Mononuclear cell (primary cell): ENCODE data around the gene ZBTB7B. TPM values are rescaled to one million over a fixed set of nuclear protein-coding genes. Genes with fewer than 3 reads are reported as not detected.
A peak's percentile ranks its signal among the peaks of the same experiment; 100 is the strongest.

Experiments used
- H3K27me3 ChIP-seq: 2 replicates; pipeline ENCODE4 v1.6.0; 2011; ENCODE audit warnings: low read length, control low read depth; ENCODE audit not compliant: insufficient read depth
- H3K4me1 ChIP-seq: 2 replicates; pipeline ENCODE4 v1.5.1; 2011; ENCODE audit warnings: mild to moderate bottlenecking, low read length, control low read depth; ENCODE audit not compliant: insufficient read depth
- H3K4me3 ChIP-seq: 2 replicates; pipeline ENCODE4 v1.5.1; 2011; ENCODE audit warnings: mild to moderate bottlenecking, low read length, moderate library complexity
- H3K9me3 ChIP-seq: 2 replicates; pipeline ENCODE4 v1.5.1; 2011; ENCODE audit warnings: low read depth, mild to moderate bottlenecking, control low read depth, low read length
- total RNA-seq: library from RNA; depleted of rRNA; stranded (reverse); fragments of >200 nt; gene quantifications from one replicate; pipeline ENCODE4 v1.2.3, GENCODE V29; 2012

ZBTB7B gene
- total RNA-seq, 1 donor: 39.6 TPM

DNA sequence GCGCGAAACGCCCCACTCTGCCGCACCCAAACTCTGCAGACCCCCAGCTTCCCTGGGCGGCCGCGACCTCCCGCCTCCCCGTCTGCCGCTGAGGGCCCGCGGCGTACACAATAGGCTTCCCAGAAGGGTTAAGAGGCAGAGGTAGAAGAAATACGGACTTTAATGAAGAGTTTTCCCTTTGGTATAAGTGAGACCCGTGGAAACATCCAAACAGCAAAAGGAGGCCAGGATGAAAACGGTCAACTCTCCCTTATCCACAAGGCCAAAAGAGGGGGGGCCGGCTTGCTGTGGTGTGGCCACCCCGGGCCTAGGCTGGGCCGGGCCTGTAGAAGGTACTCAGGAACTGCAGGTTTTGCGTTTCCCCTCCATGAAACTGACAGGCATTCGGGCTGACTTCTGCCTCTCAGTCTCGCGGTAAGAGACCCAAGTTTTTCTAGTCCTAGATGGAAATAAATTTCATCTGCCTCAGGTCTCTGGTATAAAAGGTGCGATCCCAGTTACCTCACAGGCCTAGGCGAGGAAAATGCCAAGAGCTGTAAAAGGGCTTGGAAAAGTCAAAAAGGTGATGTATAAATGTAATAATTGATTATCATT is 40.3 kb upstream of the ZBTB7B start:
- peaks cover 42% of the 10 kb centered on the region for H3K4me1 ChIP-seq
- peak overlapping the region; percentile 78 for H3K4me3 ChIP-seq
- H3K27me3 ChIP-seq: no peaks in the 10 kb centered on the region
- no peaks in the 10 kb centered on the region for H3K9me3 ChIP-seq

DNA sequence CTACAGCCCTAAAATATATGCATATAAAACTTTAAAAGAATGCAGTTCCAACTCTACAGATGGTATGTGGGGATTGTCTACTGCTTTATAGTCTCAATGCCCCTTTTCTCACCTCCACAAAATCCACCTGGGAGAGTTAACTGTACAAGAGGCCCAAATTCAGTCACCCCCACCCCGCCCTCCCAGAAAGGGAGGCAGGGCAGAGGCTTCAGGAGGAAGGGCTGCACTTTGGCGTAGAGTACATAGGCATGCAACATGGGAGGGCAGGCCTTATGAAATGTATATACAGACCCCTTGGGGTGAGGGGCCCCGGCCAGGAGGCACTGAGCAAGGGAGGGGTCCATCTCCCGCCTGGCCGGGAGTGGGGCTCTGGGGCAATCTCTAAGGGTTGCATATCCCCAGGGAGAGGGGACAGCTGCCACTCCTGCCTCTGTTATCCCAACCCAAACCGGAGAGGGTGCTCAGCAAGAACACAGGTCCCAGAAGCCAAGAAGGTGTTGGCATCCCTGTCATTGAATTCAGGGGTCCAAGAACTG is 39.7 kb upstream of the ZBTB7B start:
- Histone ChIP-seq H3K27me3 (no peaks in the 10 kb centered on the region), H3K9me3 (no peaks in the 10 kb centered on the region), H3K4me1 (peaks cover 40% of the 10 kb centered on the region), H3K4me3 (no peak overlapping the region)

DNA sequence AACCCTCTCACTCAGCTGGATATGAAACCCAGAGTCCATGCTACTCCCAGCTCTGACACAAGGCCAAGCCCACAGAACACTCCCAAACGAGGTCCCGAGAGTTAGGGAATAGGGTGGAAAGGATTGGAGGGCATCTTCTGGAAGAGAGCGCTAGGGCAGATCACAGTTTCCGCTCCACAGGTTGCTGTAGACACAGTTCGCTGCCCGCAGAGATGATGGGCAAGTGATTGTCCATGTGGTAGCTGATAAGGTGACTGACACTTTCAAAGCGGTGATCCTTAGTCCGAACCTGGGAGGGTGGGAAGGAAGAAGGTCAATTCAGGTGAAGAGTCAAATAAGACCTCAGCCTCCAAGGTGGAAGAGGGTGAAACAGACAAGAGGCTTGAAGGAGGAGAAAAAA is 39.0 kb upstream of the ZBTB7B start:
- Histone ChIP-seq H3K9me3 (no peaks in the 10 kb centered on the region), H3K27me3 (no peaks in the 10 kb centered on the region), H3K4me3 (no peak overlapping the region), H3K4me1 (peaks cover 38% of the 10 kb centered on the region)

DNA sequence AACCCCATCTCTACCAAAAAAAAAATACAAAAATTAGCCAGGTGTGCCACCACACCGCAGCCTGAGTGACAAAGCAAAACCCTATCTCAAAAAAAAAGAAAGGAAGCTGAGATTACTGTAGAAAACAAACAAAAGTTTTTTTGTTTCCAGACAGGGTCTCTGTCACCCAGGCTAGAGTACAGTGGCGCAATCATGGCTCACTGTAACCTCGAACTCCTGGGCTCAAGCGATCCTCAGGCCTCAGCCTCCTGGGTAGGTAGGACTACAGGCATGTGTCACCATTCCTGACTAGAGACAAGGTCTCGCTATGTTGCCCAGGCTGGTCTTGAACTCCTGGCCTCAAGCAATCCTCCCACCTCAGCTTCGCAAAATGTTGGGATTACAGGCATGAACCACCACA is 38.2 kb upstream of the ZBTB7B start:
- H3K4me3 ChIP-seq: no peak overlapping the region
- H3K9me3 ChIP-seq: no peaks in the 10 kb centered on the region
- H3K4me1 ChIP-seq: peaks cover 38% of the 10 kb centered on the region
- no peaks in the 10 kb centered on the region for H3K27me3 ChIP-seq

DNA sequence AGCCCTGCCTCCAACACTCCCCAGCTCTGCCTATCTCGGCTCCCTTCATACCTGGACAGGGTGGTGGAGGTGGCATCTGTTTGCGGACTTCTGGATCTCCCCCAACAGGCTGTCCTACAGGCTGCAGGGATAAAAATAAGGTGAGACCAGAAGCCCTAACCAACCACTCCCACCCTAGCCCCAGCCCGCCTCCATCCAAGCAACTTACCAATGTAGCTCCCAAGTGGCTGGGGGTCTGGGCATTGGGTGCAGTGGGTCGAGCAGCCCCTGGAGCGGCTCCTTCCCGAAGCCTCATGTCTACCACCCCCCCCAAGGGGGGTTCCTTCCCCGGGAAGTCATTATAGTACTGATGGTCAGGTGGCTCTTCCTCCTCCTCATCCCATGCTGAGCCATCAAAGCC is 36.5 kb upstream of the ZBTB7B start:
- Histone ChIP-seq H3K27me3 (no peaks in the 10 kb centered on the region), H3K4me3 (no peak overlapping the region), H3K4me1 (peaks cover 35% of the 10 kb centered on the region), H3K9me3 (no peaks in the 10 kb centered on the region)

DNA sequence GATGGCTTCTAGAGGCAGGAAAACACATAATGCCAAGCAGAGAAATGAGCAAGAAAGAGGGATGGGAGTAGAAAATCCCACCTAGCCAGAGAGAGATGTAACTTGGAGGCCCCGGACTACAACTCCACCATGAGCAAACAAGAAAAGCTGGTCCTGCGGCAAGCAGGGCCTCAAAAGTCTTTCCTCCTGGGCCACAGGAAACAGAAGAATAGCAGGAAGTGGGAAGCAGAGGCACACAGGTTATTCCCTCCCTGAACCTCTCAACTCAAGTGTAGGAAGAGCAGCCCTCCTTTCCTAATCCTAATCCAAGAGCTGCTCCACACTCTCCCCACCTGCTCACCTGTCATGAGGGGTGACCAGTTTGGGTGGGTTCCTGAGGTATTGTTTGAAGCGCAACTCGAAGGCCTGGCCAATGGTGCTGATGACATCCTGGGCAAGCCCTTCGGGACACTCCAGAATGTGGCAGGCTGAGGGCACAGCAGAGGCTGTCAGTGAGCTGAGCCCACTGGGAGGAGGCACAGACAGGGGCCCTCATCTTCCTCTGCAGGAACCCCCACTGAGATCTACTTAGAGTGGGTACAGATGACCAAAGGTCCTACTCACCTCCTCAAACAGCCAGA is 35.2 kb upstream of the ZBTB7B start:
- no peaks in the 10 kb centered on the region for H3K27me3 ChIP-seq
- no peak overlapping the region for H3K4me3 ChIP-seq
- no peaks in the 10 kb centered on the region for H3K9me3 ChIP-seq
- peaks cover 42% of the 10 kb centered on the region for H3K4me1 ChIP-seq

DNA sequence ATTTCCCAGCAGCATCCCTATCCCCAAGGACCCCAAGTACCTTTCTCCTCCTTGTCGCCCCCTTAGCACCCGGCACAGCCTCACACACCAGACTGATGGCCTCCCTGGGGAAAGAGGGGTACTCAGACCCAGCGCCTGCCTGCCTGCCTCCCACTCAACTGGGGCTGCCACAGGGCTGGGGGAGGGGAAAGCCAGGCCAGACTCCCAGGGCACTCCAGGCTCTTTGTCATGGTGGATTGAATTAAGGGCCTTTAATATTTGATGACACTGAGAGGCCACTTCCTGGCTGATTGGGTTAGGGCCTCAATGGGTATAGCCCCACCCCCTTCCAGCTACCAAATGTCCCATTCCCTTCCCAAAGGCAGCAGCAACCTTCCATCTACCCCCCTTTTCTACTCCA is 33.9 kb upstream of the ZBTB7B start:
- Histone ChIP-seq H3K4me1 (peaks cover 41% of the 10 kb centered on the region), H3K27me3 (no peaks in the 10 kb centered on the region), H3K9me3 (no peaks in the 10 kb centered on the region), H3K4me3 (no peak overlapping the region)

DNA sequence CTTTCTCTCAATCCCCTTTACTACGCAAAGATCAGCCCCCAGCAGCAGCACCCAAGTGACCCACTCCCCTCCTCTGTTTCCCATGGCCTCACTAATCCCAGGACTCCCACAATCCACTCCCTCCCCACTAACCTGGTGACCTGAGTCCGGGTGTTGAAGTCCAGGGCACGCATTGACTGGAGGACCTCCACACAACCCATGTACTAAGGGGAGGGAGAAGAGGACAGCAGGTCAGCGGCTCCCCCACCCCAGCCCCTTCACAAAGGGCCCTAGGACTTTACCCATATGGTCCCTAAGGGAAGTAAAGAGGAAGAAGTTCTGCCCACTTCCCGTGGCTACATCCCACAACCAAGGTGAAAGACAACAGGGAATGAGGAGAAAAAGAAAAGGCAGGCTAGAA is 33.4 kb upstream of the ZBTB7B start:
- Histone ChIP-seq H3K4me3 (no peak overlapping the region), H3K4me1 (peaks cover 39% of the 10 kb centered on the region), H3K27me3 (no peaks in the 10 kb centered on the region), H3K9me3 (no peaks in the 10 kb centered on the region)

DNA sequence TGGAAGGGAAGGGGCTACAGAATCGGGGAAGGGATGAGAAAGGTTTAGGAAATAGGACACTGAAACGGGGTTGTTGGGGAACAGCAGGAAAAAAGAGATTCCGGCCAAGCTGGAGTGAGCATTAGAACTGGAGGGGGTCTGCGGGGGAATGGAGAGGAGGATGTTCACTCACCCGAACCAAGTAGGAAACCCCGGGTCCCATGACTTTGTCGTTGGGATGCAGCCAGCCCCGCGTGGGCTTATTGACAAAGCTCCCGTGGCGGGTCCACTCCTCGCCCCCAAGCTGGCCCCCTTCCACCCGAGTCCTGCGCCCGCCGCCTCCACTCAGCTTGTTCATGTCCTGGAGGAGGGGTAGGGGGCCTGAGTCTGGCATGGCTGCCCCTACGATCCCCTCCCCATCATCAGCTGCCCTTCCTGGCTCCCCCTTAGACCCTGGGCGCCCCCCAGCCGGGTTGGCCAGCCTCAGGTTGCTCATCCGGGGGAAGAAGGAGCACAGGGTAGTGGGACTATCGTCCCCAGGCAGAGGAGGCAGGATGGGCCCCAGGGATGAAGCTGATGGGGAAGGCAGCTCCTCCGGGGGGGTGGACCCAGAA is 32.6 kb upstream of the ZBTB7B start:
- Histone ChIP-seq H3K27me3 (no peaks in the 10 kb centered on the region), H3K9me3 (no peaks in the 10 kb centered on the region), H3K4me1 (peaks cover 39% of the 10 kb centered on the region), H3K4me3 (no peak overlapping the region)

DNA sequence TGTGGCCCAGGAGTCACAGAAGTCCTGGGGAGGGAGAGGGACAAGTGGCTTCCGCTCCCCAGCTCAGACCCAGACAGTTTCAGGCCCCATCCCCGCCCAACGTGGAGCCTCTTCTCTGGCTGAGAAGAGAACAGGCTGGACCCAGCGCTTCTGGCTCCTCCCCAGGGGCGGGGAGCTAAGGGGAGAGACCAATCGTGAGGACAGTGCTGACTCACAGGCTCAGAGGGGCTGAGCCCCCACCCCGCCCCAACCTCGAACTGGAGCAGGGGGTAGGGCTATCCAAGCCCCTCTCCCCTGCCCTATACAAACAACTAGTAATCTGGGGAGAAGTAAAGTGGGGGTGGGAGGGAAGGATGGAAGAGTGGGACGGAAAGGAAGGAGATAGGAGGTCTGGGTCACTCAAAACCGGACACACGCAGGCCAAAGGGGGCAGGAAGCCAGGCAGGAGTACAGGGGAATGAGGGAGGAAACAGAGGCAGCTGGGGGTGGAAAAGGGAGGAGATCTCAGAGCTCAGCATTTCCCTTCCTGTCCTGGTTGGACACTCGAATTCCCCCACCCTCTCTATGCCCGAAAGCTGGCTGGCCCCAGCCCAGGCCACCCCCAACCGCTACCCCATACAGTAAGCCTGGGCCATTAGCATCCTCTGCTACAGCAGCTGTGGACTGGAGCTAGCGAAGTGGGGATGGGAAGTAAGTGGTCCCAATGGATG is 31.8 kb upstream of the ZBTB7B start, which contains the start of gene SHC1:
Gene SHC1, minus strand, starts transcription at position 117 of the 710 bp plus-strand sequence. CDS start 221 bp downstream, outside the sequence.
- H3K4me1 ChIP-seq: peaks cover 41% of the 10 kb centered on the region
- H3K27me3 ChIP-seq: no peaks in the 10 kb centered on the region
- H3K4me3 ChIP-seq: no peak within 1 kb of the TSS
- no peaks in the 10 kb centered on the region for H3K9me3 ChIP-seq

DNA sequence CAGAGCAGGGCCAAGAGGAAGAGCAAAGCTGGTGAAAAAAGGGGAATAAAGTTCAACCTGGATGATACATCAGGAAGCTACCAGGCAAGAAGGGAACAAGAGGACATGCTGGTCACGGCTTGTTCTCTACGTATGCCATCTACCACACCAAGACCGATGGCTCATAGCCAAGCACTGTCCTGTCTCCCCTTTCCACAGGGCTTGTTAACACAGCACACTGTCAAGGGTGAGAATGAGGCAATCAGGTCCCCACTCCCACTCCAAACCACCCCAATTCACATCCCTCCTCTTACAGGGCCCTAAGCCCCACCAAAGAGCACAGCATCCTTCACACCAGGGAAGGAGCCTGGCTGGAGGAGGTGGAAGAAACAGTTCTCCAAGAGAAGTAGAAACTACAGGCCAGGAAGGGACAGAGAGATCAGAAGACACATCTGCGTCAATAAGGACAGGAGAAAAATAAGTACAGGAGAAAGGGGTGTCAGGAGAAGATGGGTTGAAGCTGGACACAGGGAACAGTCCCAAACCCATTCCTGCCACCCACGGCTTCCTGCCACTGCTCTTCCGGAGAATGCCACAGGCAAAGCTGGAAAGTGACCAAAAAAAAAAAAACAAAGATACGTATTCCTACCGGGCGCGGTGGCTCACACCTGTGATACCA is 31.1 kb upstream of the ZBTB7B start:
- peaks cover 48% of the 10 kb centered on the region for H3K4me1 ChIP-seq
- H3K9me3 ChIP-seq: no peaks in the 10 kb centered on the region
- no peaks in the 10 kb centered on the region for H3K27me3 ChIP-seq
- H3K4me3 ChIP-seq: no peak overlapping the region

DNA sequence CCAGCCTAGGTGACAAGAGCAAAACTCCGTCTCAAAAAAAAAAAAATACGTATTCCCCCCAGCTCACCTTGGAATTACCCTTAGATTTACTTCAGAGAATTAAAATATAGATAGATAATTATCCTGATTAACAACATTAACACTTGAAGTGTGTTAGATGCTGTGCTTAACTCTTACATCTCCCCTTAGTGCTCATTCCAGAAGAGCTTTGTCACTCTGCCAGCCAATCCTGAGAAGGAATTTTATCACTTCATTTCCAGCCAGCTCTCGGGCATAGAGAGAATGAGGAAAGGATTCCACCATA is 30.4 kb upstream of the ZBTB7B start:
- peaks cover 54% of the 10 kb centered on the region for H3K4me1 ChIP-seq
- no peaks in the 10 kb centered on the region for H3K9me3 ChIP-seq
- no peaks in the 10 kb centered on the region for H3K27me3 ChIP-seq
- no peak overlapping the region for H3K4me3 ChIP-seq

DNA sequence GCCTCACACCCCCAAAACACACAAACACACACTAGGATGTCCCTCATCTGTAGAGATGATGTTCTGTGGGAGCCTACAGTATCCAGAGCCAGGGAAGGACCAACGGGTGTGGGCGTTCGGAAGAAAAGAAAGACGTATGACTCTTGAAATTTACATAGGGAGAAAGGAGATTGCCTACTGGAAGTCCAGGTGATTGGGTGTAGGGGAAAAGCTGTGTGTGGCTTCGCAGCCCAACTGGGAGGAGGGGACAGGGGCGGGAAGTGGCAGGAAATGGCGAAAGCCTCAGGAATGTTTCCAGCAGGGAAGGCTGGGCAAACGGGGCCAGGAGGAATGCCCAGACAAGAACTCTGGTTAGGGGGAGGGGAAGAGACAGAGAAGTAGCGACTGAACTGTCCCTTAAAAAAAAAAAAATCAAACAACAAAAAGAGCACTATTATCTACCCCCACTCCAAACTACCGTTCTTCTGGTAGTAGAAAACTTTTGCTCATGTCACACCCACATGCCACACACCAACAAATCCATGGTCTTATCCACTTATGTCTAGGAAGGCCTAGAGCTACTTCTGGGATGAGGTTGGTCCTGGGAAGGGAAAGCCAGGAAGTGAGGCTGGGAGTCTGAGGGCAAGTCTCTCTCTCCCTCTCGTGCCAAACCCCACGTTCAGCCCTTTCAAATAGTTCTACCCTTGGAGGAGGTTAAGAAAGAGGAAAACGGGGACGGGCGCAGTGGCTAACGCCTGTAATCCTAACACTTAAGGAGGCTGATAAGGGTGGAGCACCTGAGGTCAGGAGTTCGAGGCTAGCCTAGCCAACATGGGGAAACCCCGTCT is 29.9 kb upstream of the ZBTB7B start:
- H3K9me3 ChIP-seq: no peaks in the 10 kb centered on the region
- no peak overlapping the region for H3K4me3 ChIP-seq
- H3K27me3 ChIP-seq: no peaks in the 10 kb centered on the region
- H3K4me1 ChIP-seq: peaks cover 55% of the 10 kb centered on the region

DNA sequence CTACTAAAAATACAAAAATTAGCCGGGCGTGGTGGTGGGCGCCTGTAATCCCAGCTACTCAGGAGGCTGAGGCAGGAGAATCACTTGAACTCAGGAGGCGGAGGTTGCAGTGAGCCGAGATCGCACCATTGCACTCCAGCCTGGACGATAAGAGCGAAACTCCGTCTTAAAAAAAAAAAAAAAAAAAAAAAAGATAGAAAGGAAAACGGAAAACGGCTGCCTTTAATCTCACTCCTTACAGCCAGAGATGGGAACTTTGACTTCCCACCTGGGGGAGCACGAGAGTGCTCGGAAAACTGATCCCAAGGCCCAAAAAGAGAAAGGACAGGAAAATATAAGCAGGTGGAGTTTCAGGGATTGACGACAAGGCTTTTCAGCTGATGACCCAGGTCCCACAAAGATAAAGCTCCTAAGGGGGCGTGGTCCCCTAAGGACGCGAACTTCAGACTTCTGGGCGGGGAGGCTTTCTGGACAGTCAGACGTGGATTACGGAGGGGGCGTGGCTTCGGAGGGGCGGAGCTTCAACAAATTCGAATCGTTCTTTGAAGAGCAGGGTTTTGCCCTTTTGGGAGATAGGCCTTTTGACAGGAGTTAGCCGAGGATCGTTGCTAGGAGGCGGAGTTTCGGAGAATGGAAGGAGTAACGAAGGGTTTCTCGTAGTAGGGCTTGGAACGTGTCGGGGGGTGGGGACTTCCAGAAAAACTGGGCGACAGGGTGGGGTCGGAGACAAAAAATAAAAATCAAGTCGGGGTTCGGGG is 29.1 kb upstream of the ZBTB7B start:
- Histone ChIP-seq H3K9me3 (no peaks in the 10 kb centered on the region), H3K4me1 (peaks cover 55% of the 10 kb centered on the region), H3K4me3 (peak overlapping the region; percentile 81), H3K27me3 (no peaks in the 10 kb centered on the region)
